Pancreas (tissue), 10 donors: ENCODE results near the gene GLI1. TPM values are rescaled to one million over a fixed set of nuclear protein-coding genes. Genes with fewer than 3 reads are reported as not detected.

Experiments used
- ATAC-seq, 4 donors: fragments of 200-7000 bp; cut with Tn5 transposase; one replicate each; pipeline versions ENCODE4 v1.8.0 to v1.9.1; 2020; ENCODE audit warnings: mild to moderate bottlenecking in 4 of 4, moderate library complexity in 4 of 4
- DNase-seq, 6 donors: peaks; one replicate each; pipeline ENCODE4 v3.0.0-alpha.2; 2020
- FAIRE-seq: peaks from 2 replicates; lab custom pipeline; 2012; peaks lifted over from hg19 to GRCh38; lab: Jason Lieb, UNC
- H3K27ac ChIP-seq, 4 donors: fragments of 200-600 bp; sonication (generic); 1 replicate in 3 of 4; 2 replicates in 1 of 4; pipeline versions ENCODE4 v1.5.0 to v1.8.0; 2020
- H3K27me3 ChIP-seq, 4 donors: fragments of 200-600 bp; one replicate each; pipeline ENCODE4 v1.8.0; 2021
- H3K36me3 ChIP-seq, 3 donors: fragments of 200-600 bp; sonication (generic) in 1 of 3; one replicate each; pipeline versions ENCODE4 v1.5.0 to v1.8.0; 2020 to 2021
- H3K4me1 ChIP-seq, 3 donors: fragments of 200-600 bp; one replicate each; pipeline ENCODE4 v1.8.0; 2021
- H3K4me3 ChIP-seq, 4 donors: fragments of 200-600 bp; sonication (generic) in 2 of 4; one replicate each; pipeline versions ENCODE4 v1.5.0 to v1.8.0; 2020 to 2021
- H3K9me3 ChIP-seq, 4 donors: fragments of 200-600 bp; one replicate each; pipeline ENCODE4 v1.8.0; 2021
- CTCF ChIP-seq, 4 donors: fragments of 200-600 bp; sonication (generic) in 3 of 4; IDR thresholded peaks; one replicate each; pipeline versions ENCODE4 v1.5.0 to v1.8.0; 2021; ENCODE audit warnings: antibody characterized with exemption in 4 of 4
- WGBS, 2 donors: extraction: QIAGEN DNeasy Blood & Tissue Kit; methylation state at CpG; one replicate each; pipeline ENCODE4 v1.1.7; 2013; 5-methylcytosine and 5-hydroxymethylcytosine counted together
- intact Hi-C, 3 donors: fragments of 100-400 bp; cut with DNase I; formaldehyde crosslinking; loops; one replicate each; pipeline versions ENCODE4 v1.11.1 to v1.14.2; 2022
- polyA plus RNA-seq, 2 donors: library from polyadenylated mRNA; stranded (reverse); fragments of 200-250 nt; gene quantifications; one replicate each; pipeline ENCODE4 v1.2.3, GENCODE V29; 2013
- total RNA-seq, 6 donors: library from RNA; stranded (reverse); fragmentation: NEBNext Ultra II Directional in 4 of 6; extraction: Animal tissue kit (Norgen Biotek cat#: 25700) in 4 of 6; gene quantifications; one replicate each; pipeline versions ENCODE4 v1.2.1 to v1.2.4, GENCODE V29; 2021 to 2023
- donor health status: healthy with polysubstance abuse.
- donor health status: DM: no; HTN: no; CAD: no; lungs with moderate emphysema.
- donor health status: DM: no; HTN: no; CAD: no.
- donor health status: control.
- donor health status: control.
- donor health status: Bipolar disorder and iron deficiency.
- donor health status: DM: yes; HTN: yes; CAD: no.
- donor health status: DM: no; HTN: no; CAD: no.
- donor health status: DM: no; HTN: no; CAD: no.
- donor health status: DM: yes; HTN: yes; CAD: no.

The GLI1 gene
- total and polyA plus RNA-seq, 8 donors: 0.06 to 2.2 (median 0.46) TPM; not detected in 2

DNA sequence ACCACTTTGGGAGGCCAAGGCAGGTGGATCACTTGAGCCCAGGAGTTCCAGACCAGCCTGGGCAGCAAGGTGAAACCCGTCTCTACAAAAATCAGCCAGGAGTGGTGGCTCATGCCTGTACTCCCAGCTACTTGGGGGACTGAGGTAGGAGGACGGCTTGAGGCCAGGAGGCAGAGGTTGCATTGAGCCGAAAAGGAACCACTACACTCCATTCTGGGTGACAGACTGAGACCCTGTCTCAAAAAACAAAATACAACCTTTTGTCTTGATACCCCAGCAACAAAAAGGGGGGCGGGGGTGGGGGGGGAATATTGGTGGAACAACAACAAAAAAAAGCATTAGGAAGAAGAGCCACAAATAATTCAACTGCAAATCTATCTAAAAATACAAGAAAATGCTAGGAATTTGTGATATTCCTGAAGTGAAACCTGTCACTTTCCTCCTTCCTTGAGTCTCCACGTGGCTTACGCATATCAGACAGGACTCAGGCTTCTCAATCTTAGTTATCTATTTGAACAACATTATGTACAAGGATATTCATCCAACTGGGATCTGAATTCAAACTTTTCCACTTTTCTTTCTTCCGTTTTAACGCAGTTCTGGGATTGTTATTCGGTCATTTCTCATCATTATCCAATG is 30.0 kb upstream of the GLI1 start:
- Histone ChIP-seq H3K4me3 (peak overlapping the region; percentile 28 to 68 (median 54)), H3K27me3 (no peaks in the 10 kb centered on the region), H3K27ac (peak overlapping the region; percentile 67 to 96 (median 87)), H3K36me3 (no peaks in the 10 kb centered on the region), H3K4me1 (peaks cover 0 to 7% (median 6%) of the 10 kb centered on the region in 3 donors), H3K9me3 (no peaks in the 10 kb centered on the region)
- ATAC-seq (no peak), DNase-seq (no peak), FAIRE-seq (no peak)
- no peak for TF ChIP-seq CTCF (IDR thresholded peaks at IDR 0.05)
- 28 to 29% methylated on average over 9 of the region's 9 CpGs for WGBS, 2 donors
- intact Hi-C loops: no loop called here

- Histone ChIP-seq H3K4me3 (peak overlapping the region; percentile 28 to 68 (median 54)), H3K4me1 (peaks cover 0 to 7% (median 6%) of the 10 kb centered on the region in 3 donors), H3K27ac (peak overlapping the region; percentile 67 to 96 (median 87)), H3K36me3 (no peaks in the 10 kb centered on the region), H3K9me3 (no peaks in the 10 kb centered on the region), H3K27me3 (no peaks in the 10 kb centered on the region)
- no peak for FAIRE-seq
- TF ChIP-seq CTCF (IDR thresholded peaks at IDR 0.05): no peak
- intact Hi-C loops: no loop called here
- peak; percentile 67 to 74 (median 70) for ATAC-seq
- peak in 4 of 6 donors; percentile 55 to 77 (median 69) for DNase-seq
- WGBS, 2 donors: 0 to 1% methylated on average over 41 to 74 of the region's 74 CpGs
These were observed 29.3 kb upstream of the GLI1 start for GRCh38 chr12:57430112-57430930.

DNA sequence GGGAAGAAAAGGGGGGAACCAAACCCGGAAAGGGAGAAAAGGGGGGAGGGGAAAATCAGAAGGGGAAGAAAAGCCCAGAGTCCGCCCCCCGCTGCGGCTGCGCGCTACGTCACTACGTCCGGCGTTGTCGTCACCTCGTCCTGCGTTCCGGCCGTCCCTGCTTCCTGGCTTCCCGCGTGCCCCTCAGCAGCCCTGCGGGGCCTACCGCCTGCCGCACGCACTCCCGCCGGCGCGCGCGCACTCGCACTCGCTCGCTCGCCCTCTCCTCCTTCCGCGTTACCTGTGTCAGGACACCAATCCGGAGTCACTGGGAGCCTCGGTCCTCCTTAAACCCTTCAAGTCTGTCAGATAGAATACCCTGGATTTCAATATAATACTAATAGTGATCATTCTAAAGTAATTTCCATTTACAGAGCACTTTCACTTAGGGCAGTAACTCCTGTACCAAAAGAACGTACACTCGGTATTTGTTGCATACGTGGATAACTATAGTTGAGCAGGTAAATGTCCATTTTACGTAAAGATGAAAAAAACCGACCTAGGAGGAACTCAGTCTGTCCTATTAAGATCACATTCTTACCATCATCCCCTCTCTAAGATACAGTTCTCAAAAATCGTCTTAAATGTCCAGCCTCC is 28.5 kb upstream of the GLI1 start, which contains the start of gene R3HDM2:
Gene R3HDM2, minus strand, starts transcription at position 113 of the 636 bp plus-strand sequence. CDS start 120,615 bp downstream, outside the sequence.
- ATAC-seq: peak; percentile 97 to 99 (median 98)
- peak; percentile 96 to 99 (median 96) for DNase-seq
- FAIRE-seq: no peak
- 1% methylated on average over 34 to 41 of the region's 41 CpGs for WGBS, 2 donors
- intact Hi-C loops: no loop called here
- peak within 1 kb of the TSS; percentile 28 to 68 (median 54) for H3K4me3 ChIP-seq
- peaks cover 0 to 7% (median 6%) of the 10 kb centered on the region in 3 donors for H3K4me1 ChIP-seq
- peak within 1 kb of the TSS; percentile 67 to 96 (median 87) for H3K27ac ChIP-seq
- no peak for TF ChIP-seq CTCF (IDR thresholded peaks at IDR 0.05)
- H3K36me3 ChIP-seq: no peaks in the 10 kb centered on the region
- H3K9me3 ChIP-seq: no peaks in the 10 kb centered on the region
- H3K27me3 ChIP-seq: no peaks in the 10 kb centered on the region

- Histone ChIP-seq H3K27me3 (no peaks in the 10 kb centered on the region), H3K4me1 (peaks cover 0 to 7% (median 6%) of the 10 kb centered on the region in 3 donors), H3K9me3 (no peaks in the 10 kb centered on the region), H3K4me3 (peak overlapping the region in 3 of 4 donors; percentile 8 to 68 (median 52)), H3K36me3 (no peaks in the 10 kb centered on the region), H3K27ac (peak overlapping the region; percentile 67 to 96 (median 87))
- 49 to 51% methylated on average over 11 of the region's 11 CpGs for WGBS, 2 donors
- no peak for ATAC-seq
- no peak for FAIRE-seq
- DNase-seq: no peak
- intact Hi-C loops: no loop called here
- no peak for TF ChIP-seq CTCF (IDR thresholded peaks at IDR 0.05)
These were observed 27.9 kb upstream of the GLI1 start for GRCh38 chr12:57431654-57432188.
